ENCODE results near the gene CWH43. TPM values are rescaled to one million over a fixed set of nuclear protein-coding genes. Genes with fewer than 3 reads are reported as not detected.
"Not testable (repeated sequence)": the region's sequence is repeated elsewhere in the genome, so short reads cannot be mapped to it uniquely, and the experiment has no call there.

Gene CWH43
- total RNA-seq, 1 experiment from 2014 or later, result not detected

GRCh38 chr4:49108183-49108978 lies 122.3 kb downstream of the CWH43 start:
- DNase-seq (ENCODE audit: low read depth, low spot score); in situ Hi-C loops (cut with HindIII; ENCODE audit: low pct_unique_long_range_greater_than_20kb, low sequenced_read_pairs): not testable (repeated sequence)

GRCh38 chr4:49109567-49110166 lies 123.6 kb downstream of the CWH43 start:
- DNase-seq (ENCODE audit: low read depth, low spot score); in situ Hi-C loops (cut with HindIII; ENCODE audit: low pct_unique_long_range_greater_than_20kb, low sequenced_read_pairs): not testable (repeated sequence)

- in situ Hi-C loops (cut with HindIII; ENCODE audit: low pct_unique_long_range_greater_than_20kb, low sequenced_read_pairs), result not testable (repeated sequence)
Observed at GRCh38 chr4:49110579-49110978, 124.5 kb downstream of the CWH43 start.

More at GRCh38 chr4:49110579-49110978, 124.5 kb downstream of the CWH43 start:
- not testable (repeated sequence) for DNase-seq (ENCODE audit: low read depth, low spot score)

Small RNA genes within 50 kb of the gene (small RNA-seq; reads per million reads assigned to genes)
- gene AC020593.1, result 0 reads per million in 2 experiments

Other genes with a start within 250 kb of the CWH43 start
- gene FRYL, start 206.0 kb upstream of the CWH43 start, total RNA-seq (2014; rRNA removed; shearing (Covaris generic)), result 41.6 and 43.5 TPM in 2 replicates
- 221 and 225 TPM in 2 replicates for gene OCIAD1, start 155.2 kb upstream of the CWH43 start, total RNA-seq (2014; rRNA removed; shearing (Covaris generic))
- 3.2 and 4.9 TPM in 2 replicates for gene OCIAD2, start 79.5 kb upstream of the CWH43 start, total RNA-seq (2014; rRNA removed; shearing (Covaris generic))

Measured in SK-MEL-5 (cell line).